ENCODE measurements around the gene RABL2B. TPM values are rescaled to one million over a fixed set of nuclear protein-coding genes. Genes with fewer than 3 reads are reported as not detected.
A peak's percentile ranks its signal among the peaks of the same experiment; 100 is the strongest.

Gene RABL2B
- total and polyA plus RNA-seq, 2 donors (not counting 3 experiments of a cell fraction or from before 2014, with no cell fraction given): 26.7 to 39.8 TPM

DNA sequence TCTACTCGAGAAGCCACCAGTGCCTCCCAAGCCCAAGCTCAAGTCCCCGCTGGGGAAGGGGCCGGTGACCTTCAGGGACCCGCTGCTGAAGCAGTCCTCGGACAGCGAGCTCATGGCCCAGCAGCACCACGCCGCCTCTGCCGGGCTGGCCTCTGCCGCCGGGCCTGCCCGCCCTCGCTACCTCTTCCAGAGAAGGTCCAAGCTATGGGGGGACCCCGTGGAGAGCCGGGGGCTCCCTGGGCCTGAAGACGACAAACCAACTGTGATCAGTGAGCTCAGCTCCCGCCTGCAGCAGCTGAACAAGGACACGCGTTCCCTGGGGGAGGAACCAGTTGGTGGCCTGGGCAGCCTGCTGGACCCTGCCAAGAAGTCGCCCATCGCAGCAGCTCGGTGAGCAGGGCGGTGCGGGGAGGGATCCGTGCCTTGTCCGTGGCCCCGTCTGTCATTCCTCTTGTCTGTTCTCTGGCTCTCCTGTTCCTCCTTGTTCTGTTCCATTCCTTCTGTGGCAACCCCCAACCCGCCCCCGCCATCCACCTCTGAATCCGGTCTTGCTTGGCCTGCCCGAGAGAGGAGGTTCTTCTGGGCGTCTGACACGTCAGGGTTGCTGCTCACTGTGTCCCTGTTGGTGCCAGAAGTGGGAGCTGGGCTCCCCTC lies 61.3 kb downstream of the RABL2B start:
- Histone ChIP-seq H3K36me3 (ENCODE audit: control insufficient read depth in 2 of 2, extremely low read depth in 1 of 2, insufficient read depth in 2 of 2, low read length in 2 of 2) (peaks cover 49 to 80% of the 10 kb centered on the region in 2 experiments), H3K9me1 (replicated peaks; ENCODE audit: control insufficient read depth, extremely low read depth, insufficient read depth, low read length) (no peaks in the 10 kb centered on the region), H4K20me1 (replicated peaks; ENCODE audit: control insufficient read depth, extremely low read depth, insufficient read depth, low read length) (peaks cover 7% of the 10 kb centered on the region), H3K27ac (ENCODE audit: insufficient read depth, low read depth, low read length) (no peak overlapping the region), H3K4me2 (ENCODE audit: insufficient read depth, low read length) (no peak overlapping the region), H3K27me3 (ENCODE audit: control insufficient read depth in 2 of 2, insufficient read depth in 2 of 2, low read length in 2 of 2) (no peaks in the 10 kb centered on the region), H3K79me2 (ENCODE audit: control insufficient read depth, insufficient read depth, low read length) (peaks cover 62% of the 10 kb centered on the region), H3K4me3 (replicated peaks in 1 of 3; ENCODE audit: insufficient read depth in 1 of 3, low read depth in 1 of 3, low read length in 3 of 3) (no peak overlapping the region), H3K9ac (replicated peaks; ENCODE audit: extremely low read depth, insufficient read depth, low read length) (no peak overlapping the region), H2AFZ (ENCODE audit: low read depth, low read length) (no peak overlapping the region), H3K4me1 (ENCODE audit: control insufficient read depth, extremely low read depth, insufficient read depth, low read length) (no peaks in the 10 kb centered on the region), H3K9me3 (replicated peaks; ENCODE audit: control insufficient read depth, insufficient read depth, low read length) (no peaks in the 10 kb centered on the region)
- ChIA-PET CTCF (interaction anchor here (0.6 to 1.1 kb wide), 2 partner anchors 10 to 53 kb away, joined by 3 to 4 read pairs; no protein-coding TSS in a partner anchor), POLR2A (no interaction called here)
- no peak for FAIRE-seq
- TF ChIP-seq POLR2AphosphoS5 (IDR thresholded peaks at IDR 0.05; ENCODE audit: insufficient read depth, low read depth, low read length) (peak; percentile 14), FOS (IDR thresholded peaks at IDR 0.05; ENCODE audit: borderline replicate concordance, insufficient read depth, low read length) (no peak)
- dilution Hi-C loops (cut with MboI; ENCODE audit: extremely low pct_ligation_motif_present, low sequenced_read_pairs) (no loop called here), intact Hi-C loops (cut with micrococcal nuclease) (no loop called here)
- DNase-seq (ENCODE audit: low read depth, low spot score): no peak
- BruUV-seq (replicated peaks): no TSS peak

DNA sequence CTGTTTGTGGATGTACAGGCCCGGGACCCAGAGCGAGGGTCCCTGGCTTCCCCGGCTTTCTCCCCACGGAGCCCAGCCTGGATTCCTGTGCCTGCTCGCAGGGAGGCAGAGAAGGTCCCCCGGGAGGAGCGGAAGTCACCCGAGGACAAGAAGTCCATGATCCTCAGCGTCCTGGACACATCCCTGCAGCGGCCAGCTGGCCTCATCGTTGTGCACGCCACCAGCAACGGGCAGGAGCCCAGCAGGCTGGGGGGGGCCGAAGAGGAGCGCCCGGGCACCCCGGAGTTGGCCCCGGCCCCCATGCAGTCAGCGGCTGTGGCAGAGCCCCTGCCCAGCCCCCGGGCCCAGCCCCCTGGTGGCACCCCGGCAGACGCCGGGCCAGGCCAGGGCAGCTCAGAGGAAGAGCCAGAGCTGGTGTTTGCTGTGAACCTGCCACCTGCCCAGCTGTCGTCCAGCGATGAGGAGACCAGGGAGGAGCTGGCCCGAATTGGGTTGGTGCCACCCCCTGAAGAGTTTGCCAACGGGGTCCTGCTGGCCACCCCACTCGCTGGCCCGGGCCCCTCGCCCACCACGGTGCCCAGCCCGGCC lies 62.1 kb downstream of the RABL2B start:
- H2AFZ ChIP-seq (ENCODE audit: low read depth, low read length): no peak overlapping the region
- ChIA-PET POLR2A (no interaction called here), CTCF (interaction anchor here (0.6 to 1.1 kb wide), 2 partner anchors 10 to 54 kb away, joined by 3 to 4 read pairs; no protein-coding TSS in a partner anchor)
- no peak overlapping the region for H3K27ac ChIP-seq (ENCODE audit: insufficient read depth, low read depth, low read length)
- TSS peak; percentile 7 for BruUV-seq (replicated peaks)
- H3K36me3 ChIP-seq (ENCODE audit: control insufficient read depth in 2 of 2, extremely low read depth in 1 of 2, insufficient read depth in 2 of 2, low read length in 2 of 2): peaks cover 48 to 80% of the 10 kb centered on the region in 2 experiments
- no peak overlapping the region for H3K9ac ChIP-seq (replicated peaks; ENCODE audit: extremely low read depth, insufficient read depth, low read length)
- intact Hi-C loops (cut with micrococcal nuclease): no loop called here
- H3K79me2 ChIP-seq (ENCODE audit: control insufficient read depth, insufficient read depth, low read length): peaks cover 53% of the 10 kb centered on the region
- TF ChIP-seq, protein P1, sequence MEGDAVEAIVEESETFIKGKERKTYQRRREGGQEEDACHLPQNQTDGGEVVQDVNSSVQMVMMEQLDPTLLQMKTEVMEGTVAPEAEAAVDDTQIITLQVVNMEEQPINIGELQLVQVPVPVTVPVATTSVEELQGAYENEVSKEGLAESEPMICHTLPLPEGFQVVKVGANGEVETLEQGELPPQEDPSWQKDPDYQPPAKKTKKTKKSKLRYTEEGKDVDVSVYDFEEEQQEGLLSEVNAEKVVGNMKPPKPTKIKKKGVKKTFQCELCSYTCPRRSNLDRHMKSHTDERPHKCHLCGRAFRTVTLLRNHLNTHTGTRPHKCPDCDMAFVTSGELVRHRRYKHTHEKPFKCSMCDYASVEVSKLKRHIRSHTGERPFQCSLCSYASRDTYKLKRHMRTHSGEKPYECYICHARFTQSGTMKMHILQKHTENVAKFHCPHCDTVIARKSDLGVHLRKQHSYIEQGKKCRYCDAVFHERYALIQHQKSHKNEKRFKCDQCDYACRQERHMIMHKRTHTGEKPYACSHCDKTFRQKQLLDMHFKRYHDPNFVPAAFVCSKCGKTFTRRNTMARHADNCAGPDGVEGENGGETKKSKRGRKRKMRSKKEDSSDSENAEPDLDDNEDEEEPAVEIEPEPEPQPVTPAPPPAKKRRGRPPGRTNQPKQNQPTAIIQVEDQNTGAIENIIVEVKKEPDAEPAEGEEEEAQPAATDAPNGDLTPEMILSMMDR (IDR thresholded peaks at IDR 0.05; ENCODE audit: extremely low read depth in 1 of 2, insufficient read depth in 1 of 2, low read depth in 1 of 2, low read length in 2 of 2): no peak
- TF ChIP-seq JUN (IDR thresholded peaks at IDR 0.05; ENCODE audit: borderline replicate concordance, insufficient read depth, insufficient read length, low read depth) (no peak), EZH2 (IDR thresholded peaks at IDR 0.05; ENCODE audit: borderline replicate concordance, low read depth, low read length, severe bottlenecking) (no peak), POLR2A (IDR thresholded peaks at IDR 0.05; ENCODE audit: low read depth, low read length) (no peak), POLR2AphosphoS5 (IDR thresholded peaks at IDR 0.05; ENCODE audit: insufficient read depth, low read depth, low read length) (no peak), MYC (IDR thresholded peaks at IDR 0.05; ENCODE audit: low read depth, low read length) (no peak), FOS (IDR thresholded peaks at IDR 0.05; ENCODE audit: borderline replicate concordance, insufficient read depth, low read length) (no peak), GATA2 (IDR thresholded peaks at IDR 0.05; ENCODE audit: insufficient read depth, insufficient read length, low read depth, low read length) (no peak)
- TF ChIP-seq, protein P2, sequence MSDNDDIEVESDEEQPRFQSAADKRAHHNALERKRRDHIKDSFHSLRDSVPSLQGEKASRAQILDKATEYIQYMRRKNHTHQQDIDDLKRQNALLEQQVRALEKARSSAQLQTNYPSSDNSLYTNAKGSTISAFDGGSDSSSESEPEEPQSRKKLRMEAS (IDR thresholded peaks at IDR 0.05; ENCODE audit: insufficient read depth, insufficient read length): no peak
- no peak overlapping the region for H3K4me2 ChIP-seq (ENCODE audit: insufficient read depth, low read length)
- dilution Hi-C loops (cut with MboI; ENCODE audit: extremely low pct_ligation_motif_present, low sequenced_read_pairs): no loop called here
- no peaks in the 10 kb centered on the region for H3K9me1 ChIP-seq (replicated peaks; ENCODE audit: control insufficient read depth, extremely low read depth, insufficient read depth, low read length)
- H3K9me3 ChIP-seq (replicated peaks; ENCODE audit: control insufficient read depth, insufficient read depth, low read length): no peaks in the 10 kb centered on the region
- H3K27me3 ChIP-seq (ENCODE audit: control insufficient read depth in 2 of 2, insufficient read depth in 2 of 2, low read length in 2 of 2): no peaks in the 10 kb centered on the region
- DNase-seq (ENCODE audit: low read depth, low spot score) (no peak), FAIRE-seq (no peak)
- H3K4me1 ChIP-seq (ENCODE audit: control insufficient read depth, extremely low read depth, insufficient read depth, low read length): no peaks in the 10 kb centered on the region
- H4K20me1 ChIP-seq (replicated peaks; ENCODE audit: control insufficient read depth, extremely low read depth, insufficient read depth, low read length): peaks cover 4% of the 10 kb centered on the region
- H3K4me3 ChIP-seq (replicated peaks in 1 of 3; ENCODE audit: insufficient read depth in 1 of 3, low read depth in 1 of 3, low read length in 3 of 3): no peak overlapping the region
